ENCODE results near the gene HSD17B1.
"Not testable (repeated sequence)": the region's sequence is repeated elsewhere in the genome, so short reads cannot be mapped to it uniquely, and the experiment has no call there.

Gene HSD17B1, protein sequence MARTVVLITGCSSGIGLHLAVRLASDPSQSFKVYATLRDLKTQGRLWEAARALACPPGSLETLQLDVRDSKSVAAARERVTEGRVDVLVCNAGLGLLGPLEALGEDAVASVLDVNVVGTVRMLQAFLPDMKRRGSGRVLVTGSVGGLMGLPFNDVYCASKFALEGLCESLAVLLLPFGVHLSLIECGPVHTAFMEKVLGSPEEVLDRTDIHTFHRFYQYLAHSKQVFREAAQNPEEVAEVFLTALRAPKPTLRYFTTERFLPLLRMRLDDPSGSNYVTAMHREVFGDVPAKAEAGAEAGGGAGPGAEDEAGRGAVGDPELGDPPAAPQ

DNA sequence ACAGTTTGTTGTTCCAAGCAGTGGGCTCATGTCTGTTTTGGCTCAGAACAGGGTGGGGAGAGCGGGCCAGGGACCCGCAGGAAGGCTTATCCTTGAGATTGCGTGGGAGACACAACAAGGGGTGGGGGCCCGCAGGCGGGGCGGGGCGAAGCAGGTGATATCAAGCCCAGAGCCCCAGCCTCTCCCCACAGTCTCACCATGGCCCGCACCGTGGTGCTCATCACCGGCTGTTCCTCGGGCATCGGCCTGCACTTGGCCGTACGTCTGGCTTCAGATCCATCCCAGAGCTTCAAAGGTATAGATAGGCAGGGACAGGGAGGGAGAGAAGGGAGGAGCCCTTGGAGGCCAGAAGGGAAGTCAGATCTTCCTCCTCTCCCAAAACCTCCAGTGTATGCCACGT lies at the start of gene HSD17B1:
Gene HSD17B1 (plus strand): TSS at position 188 of the 400 bp plus-strand sequence. CDS start 11 bp downstream, at position 199.
- not testable (repeated sequence) for DNase-seq (ENCODE audit: low read depth in 2 of 2)

DNA sequence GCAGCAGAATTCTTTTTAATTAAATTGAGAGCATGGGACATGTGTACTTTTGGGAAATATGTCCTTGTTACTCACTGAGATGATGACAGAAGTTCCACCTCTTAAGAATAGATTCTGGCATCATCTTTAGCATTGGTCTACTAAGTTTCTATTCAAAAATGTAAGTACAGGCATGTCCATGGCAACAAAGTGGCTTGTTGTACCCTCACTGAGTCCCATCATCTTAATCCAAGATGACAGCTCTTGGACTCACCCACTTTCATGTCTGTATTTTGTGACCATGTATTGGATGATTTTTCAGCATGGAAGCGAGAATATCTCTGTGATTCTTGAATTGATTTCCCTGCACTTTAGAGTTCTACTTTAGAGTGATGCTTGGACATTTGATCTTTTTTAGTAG lies 49.8 kb upstream of the HSD17B1 start:
- DNase-seq (ENCODE audit: low read depth in 2 of 2), result no peak

DNA sequence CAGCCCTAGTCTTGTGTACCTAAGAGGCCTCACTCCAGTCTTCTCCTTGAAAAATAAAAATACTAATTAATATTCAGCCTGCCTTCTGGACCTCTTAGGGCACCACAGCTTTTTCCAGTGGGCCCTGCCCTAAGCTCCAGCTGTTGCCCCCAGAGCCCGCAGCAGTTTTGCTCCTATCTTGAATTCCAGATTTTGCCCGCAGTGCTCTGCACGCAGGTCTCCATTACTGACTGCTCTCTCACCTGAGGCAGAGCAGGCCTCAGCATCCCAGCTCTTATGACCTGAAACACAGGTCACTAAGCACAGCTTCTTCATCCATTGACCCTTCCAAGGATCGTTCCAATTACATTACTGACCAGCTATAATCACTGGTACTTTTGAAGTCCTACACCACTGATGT lies 45.1 kb upstream of the HSD17B1 start:
- DNase-seq (ENCODE audit: low read depth in 2 of 2), result no peak

DNA sequence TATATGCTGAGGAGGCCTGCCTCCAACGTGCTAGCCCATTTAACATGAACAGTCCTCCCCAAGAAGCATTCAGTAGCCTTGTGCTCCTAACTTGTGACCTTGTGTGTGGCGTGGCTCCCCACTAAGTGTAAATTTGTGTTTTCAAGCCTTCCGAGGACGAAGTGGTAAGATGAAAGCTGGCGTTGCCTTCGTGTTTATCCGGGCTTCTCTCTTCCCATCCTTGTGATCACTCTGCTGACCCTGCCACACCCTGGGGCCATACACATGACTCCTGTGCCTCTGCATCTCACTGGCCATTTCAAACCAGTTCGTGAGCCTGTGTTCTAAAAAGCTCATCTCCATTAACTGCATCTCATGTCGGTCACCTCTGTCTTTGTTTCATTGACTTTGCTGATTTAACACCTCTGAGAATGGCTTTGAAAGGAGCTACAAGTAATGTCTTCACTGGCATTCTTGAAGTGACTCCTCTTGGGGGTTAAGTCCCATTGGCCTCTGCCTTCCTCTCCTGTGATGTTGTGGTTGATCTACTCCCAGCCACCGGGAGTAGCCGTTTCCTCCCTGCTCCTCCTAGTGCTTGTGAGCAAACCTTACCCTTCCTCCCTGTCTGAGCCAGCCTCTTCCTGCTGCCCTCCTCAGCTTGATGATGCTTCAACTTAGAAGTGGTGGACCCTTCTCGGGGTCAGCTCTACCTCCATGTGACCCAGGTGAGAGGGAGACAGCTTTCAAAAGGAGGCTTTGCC lies 44.1 kb upstream of the HSD17B1 start:
- DNase-seq (ENCODE audit: low read depth in 2 of 2), result no peak

DNA sequence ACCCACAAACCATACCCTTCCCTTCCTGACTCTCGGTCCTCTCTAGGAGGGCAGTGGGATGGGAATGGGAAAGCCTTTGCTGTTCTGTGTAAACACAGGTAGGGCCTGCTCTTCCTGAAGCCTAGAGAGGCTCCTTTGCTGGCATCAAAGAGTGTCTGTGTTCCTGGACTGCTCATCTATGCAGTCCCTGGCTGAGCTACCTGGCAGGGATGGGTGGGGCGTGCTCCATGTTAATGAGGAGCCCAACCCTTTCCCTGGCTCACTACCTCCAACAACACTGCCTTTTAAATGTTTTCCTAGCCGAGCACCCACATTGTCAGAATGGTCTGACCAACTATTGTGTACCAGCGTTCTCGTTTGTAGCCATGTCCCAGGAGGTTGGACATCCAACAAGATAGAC lies 43.3 kb upstream of the HSD17B1 start:
- DNase-seq (ENCODE audit: low read depth in 2 of 2), result no peak

DNA sequence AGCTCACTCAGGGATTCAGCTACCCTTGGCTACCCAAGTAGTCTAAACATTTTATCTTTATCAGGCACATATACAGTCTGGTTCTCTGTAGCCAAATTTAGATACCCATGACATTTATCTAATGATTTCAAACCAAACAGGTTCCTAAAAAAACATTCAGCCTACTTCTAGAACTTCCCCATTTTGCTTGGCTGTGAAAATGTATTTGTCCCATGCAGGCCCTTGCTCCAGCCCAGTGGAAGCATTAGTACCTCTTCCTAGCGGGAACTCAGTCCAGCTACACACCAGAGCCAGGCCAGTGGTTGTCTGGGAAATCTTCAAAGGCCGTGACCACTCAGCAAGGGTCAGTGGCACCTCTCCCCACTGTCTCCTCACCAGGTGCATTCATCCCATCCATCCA lies 42.9 kb upstream of the HSD17B1 start:
- no peak for DNase-seq (ENCODE audit: low read depth in 2 of 2)

DNA sequence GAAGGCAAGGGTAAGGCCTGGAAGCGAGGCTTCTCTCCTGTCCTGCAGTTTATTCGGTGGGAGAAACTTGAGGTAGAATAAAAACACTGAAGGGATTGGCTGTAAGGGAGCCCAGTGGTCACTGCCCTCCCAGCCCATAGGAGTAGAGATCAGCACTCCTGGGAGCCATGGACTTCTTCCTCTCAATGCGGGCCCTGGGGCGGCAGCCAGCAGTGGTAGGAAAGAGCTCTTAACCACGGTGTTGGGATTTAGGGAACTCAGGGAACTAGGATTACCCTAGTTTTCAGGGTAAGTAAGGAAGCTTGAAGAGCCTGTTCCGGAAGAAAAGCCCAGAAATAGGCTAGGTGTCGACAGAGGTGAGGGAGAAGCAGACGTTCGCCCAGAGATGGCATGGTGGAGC lies 40.5 kb upstream of the HSD17B1 start:
- no peak for DNase-seq (ENCODE audit: low read depth in 2 of 2)

DNA sequence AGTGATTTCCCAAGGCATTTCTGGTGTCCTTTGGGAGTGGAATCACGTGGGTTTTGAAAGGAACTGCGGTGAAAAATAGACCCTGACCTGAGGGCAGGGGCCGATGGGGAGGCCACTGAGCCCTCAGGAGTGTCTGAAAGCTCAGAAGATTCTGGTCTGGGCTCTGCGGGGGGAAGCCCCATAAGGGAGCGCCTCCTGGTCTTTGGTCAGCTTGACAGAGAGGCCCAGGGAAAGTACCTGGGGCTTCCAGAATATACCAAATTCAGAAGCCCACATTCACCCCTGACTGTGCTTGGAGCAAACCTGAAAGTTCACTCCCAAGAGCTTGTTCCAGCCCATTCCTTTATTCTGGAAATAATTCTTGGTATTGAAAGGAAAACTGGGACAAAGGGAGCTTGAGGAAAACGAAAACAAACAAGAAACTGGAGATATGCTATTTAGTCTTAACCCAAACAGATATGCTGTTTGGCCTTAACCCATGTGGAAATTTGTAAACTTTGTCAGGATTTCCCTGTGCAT lies 39.9 kb upstream of the HSD17B1 start:
- no peak for DNase-seq (ENCODE audit: low read depth in 2 of 2)

DNA sequence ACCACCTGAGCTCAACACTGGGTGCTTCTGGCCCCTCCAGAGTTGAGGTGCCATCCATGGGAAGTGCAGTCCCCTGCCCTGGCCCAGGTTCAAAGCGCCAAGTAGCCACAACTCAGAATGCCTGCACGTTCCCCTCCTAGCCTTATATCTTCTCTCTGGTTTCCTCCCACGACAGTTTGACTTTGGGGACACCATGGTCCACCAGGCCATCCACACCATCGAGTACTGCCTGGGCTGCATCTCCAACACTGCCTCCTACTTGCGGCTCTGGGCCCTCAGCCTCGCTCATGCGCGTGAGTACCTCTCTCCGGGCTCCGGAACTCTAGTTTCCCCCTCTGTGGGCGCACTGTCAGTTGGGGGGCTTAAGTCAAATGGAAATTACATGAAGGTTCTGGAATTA lies 39.0 kb upstream of the HSD17B1 start:
- no peak for DNase-seq (ENCODE audit: low read depth in 2 of 2)

DNA sequence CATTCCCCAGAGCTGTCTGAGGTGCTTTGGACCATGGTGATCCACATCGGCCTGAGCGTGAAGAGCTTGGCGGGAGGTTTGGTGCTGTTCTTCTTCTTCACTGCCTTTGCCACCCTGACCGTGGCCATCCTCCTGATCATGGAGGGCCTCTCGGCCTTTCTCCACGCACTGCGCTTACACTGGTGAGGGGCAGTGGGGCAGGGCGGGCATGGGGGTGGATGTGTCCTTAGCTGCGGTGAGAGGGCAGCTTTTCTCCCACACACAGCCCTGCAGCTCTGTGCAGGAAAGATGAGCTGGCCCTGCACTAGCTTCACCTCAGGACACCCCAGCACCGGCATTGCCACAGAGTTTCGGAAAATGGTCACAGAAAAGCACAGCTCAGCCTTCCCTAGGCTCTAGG lies 38.4 kb upstream of the HSD17B1 start:
- no peak for DNase-seq (ENCODE audit: low read depth in 2 of 2)

DNA sequence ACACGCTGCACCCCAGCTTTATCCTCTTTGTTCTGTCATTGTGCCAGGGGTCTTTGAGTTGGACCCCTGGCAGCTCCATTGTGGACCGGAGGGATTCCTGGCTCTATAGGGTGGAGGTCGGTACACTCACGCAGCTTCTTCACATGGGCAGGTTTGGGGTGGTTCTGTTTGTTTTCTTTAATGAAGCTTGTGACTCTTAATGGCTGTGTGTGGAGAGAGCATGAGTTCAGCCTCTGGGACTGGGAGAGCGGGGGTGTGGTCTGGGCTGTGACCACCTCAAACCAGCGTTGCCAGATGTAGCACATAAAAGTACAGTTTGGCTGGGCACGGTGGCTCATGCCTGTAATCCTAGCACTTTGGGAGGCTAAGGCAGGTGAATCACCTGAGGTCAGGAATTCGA lies 37.9 kb upstream of the HSD17B1 start:
- DNase-seq (ENCODE audit: low read depth in 2 of 2), result no peak

DNA sequence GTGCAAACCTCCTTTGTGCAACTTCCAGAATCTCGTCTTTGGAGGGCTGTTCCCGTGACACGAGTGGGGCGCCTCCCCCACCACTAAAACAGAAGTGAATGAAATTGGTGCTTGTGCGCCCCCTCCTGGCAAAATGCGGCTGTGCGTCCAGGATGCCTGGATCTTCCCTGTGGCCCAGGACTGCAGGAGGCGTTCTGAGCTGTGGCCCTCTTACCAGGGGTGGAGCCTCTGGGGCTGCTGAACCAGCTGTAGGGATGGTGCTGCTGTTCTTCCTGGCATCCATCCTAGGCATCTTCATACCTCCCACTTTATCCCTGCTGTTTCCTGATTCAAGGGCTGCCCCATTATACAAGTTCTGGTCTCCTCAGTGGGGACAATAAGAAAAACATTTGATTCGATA lies 35.2 kb upstream of the HSD17B1 start:
- peak; percentile 84 to 87 for DNase-seq (ENCODE audit: low read depth in 2 of 2)

DNA sequence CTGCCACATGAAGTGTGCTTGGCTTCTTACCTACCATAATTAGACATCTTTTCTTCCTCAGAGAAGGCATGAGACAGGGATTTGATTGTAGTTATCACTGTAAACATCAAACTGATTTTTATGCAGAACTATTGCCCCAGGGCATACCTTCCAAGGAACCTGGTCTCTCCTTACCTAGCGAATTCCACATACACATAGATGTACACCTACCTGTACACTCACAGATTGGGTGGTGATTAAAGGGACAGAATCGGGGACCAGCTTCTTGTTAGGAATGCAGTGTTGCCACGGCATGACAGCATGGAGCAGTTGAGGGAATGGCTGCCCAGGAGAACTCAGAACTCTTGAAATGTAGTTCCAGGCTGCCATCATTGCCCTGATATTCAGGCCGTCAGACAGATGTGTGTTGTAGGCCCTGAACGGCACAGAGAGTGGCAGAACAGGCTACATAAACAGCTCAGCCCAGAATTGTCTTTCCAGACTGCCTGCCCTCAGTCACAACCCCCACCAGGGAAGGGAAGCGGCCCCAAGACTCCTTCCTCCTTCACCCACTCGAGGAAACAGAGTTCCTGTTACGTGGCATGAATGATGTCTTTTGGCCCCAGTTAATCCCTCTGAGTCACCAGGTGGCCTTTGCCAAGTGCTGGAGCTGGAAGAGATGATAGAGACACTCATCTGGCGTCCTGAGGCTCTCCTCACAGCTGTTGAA lies 34.5 kb upstream of the HSD17B1 start:
- peak; percentile 97 for DNase-seq (ENCODE audit: low read depth in 2 of 2)

DNA sequence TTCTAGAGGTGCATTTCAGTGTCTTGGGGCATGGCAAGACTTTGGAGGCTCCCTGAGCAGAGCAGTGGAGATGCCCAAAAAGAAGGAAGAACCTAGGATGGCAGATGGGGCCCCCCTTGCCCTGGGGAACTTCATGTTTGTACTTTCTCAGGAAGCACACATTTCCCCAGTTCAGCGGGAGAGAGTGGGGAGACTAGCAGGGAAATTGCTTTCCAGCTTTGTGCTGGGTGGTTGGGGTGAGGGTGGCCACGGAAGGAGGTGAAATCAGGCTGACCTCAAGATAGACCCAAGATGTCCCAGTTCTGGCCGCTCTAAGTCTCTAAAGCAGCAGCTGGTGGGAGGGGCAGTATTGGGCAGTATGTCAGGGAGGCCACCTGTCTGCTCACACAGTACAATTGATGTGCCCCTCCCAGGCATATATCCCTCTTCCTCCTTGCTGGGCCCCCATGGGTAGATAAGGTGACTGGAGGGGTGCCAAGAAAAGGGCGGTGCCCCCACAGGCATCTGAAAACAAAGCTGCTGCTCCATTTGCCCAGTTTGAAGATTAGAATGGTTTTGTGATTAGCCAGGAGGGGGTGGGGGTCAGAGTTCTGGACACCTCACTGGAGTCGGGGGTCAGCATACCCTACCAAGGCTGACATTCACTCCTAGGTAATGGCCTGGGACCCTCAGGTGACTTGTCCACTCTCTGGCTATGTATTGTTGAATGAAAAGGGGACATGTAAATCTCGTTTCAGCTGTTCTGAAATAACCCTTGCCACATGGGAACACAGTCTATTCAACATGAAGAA lies 33.8 kb upstream of the HSD17B1 start:
- no peak for DNase-seq (ENCODE audit: low read depth in 2 of 2)

DNA sequence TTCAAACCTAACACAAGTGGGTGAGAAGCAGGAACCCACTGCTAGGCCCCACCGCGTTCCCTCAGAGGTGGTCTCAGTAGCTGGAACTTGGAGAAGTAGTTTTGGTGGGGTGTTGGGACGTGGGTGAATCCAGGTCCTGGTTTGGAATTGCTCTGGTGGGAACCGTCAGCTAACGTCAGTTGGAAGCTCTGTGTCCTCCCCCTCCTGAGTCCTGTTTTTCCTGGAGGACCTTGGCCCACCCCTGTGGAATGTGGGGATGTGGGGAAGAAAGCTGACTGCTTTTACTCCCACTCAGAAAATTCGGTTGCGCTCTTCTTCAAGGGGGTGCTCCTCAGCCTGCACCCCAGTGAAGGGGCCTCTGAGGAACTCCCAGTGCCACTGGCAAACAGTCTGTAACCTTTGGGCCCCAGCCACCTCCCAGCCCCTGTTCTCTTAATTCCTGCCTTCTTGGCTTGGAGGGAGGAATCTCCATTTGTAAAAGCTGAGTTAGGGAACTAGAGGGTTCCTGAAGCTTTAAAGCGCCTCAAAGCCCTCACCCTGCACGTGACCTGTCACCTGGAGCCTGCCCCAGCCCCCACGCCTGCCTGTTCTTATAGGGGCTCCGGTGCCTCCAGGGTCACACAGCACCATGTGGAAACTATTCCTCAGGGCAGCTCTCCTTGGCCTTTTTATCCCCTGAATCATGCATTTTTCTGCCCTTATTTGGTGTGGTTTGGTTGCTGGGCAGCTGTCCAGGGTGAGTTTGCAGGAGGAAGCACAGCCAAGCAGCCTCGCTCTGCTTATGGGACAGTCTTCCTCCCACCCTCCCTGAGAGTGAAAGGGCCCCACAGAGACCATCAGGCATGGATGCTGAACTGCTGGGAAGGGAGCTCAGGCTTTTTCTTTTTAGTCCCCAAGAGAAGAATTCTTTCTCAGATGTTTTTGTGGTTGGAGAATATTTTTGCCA lies 32.9 kb upstream of the HSD17B1 start:
- DNase-seq (ENCODE audit: low read depth in 2 of 2), result peak; percentile 100

DNA sequence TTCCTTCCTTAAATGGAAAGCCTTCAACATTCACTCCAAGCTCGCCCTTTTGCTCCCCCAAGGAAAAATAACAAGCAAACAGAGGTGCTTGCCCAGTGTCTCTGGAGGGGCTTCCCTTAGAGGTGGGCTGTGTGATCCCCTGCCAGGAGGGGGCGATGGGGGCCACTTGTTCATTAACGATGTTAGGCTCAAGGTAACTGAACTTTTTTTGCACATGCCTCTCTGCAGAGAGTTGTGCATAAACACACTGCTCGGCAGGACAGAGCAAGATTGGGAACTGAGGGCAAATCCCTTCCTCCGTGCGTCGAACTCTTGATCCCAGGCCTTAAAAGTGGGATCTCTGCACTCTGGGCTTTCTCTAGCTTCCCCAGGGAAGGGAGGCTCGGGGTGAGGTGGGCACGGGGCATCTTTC lies 32.2 kb upstream of the HSD17B1 start:
- no peak for DNase-seq (ENCODE audit: low read depth in 2 of 2)

DNA sequence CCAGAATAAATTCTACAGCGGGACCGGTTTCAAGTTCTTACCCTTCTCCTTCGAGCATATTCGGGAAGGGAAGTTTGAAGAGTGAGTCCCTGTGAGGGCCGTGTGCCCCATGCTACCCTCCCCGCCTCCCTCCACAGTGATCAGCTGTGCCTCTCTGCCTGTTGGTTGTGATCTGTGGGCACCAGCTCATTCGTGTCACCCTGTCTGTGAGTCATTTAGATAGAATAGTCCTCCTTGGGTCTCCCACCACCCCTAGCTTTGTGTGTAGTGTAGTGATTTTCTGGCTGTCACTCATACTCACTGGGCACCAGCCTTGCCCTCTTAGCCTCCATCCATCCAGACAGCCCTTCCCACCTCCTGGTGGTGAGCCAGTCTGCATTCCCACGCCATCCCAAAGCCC lies 31.7 kb upstream of the HSD17B1 start:
- no peak for DNase-seq (ENCODE audit: low read depth in 2 of 2)

DNA sequence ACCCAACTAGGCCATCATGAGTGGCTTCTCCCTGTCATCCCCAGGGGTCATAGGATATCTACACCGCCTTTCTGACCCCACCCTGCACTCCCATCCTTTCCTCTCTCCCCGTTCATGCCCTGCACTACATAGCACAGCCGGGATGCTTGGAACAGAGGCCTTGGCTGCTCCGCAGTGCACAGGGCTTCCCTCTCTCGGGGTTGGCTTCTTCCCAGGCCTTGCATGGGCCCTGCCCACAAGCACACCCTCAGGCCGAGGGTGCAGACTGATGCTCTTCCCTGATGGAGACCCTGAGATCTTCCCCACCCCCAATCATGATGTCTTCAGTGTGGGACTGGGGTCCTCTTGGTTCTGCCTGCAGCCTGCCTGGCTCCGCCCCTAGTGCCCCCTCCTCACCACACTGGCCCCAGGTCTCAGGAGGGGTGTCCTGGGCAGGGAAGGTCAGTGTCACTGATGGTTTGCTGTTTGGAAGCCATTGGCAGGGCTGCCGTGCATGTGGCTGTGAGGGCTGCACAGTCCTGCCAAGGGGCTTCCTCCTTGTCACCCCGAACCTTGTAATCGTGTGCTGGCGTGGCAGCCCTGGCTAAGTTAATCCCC lies 31.0 kb upstream of the HSD17B1 start:
- no peak for DNase-seq (ENCODE audit: low read depth in 2 of 2)

DNA sequence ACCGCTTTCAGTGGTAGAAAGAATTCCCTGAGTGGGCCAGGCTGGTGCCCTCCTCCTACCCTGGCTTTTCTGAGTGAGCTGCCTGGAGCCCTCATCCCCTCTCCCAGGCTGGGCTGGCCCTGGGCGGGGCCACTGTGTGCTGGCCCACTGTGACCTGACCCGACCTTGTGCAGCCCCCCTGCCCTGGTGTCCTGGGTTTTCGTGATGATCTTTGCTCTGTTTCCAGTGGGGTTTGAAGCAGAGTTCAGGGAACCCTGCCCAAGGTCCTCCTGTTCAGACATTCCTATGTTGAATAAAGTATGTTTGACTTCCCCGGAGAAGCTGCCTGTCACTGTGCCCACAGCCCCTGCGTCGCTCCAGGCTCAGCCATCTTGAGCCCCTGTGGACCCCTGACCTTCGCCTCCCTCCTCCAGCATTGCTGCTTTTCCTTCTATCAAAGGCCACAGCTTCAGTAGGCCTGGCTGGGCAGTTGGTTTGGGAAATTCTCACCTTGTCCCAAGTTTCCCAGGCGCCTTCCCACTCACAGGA lies 30.4 kb upstream of the HSD17B1 start:
- no peak for DNase-seq (ENCODE audit: low read depth in 2 of 2)

DNA sequence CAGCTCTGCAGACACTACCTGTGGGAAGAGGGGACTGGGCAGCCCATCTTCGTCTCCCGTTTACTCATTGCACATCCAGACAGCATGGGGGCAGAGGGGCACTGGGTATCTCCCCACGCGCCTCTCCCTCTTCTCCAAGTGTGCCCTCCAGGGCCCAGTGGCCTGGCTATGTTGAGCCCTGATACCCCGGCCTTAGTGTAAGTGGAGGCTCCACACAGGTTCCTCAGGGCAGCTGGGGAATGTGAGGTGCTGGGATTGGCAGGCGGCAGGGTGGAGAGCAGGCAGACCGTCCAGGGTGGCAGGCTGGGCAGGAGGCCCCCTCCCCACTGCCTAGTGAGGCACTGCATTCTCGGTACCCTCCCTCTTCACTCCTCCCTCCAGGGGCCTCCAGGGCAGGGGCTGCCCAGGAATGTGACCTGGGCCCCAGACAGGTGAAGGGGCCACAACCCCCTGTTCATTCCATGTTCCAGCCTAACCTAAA lies 29.9 kb upstream of the HSD17B1 start:
- no peak for DNase-seq (ENCODE audit: low read depth in 2 of 2)

Measured in fibroblast of skin of left quadriceps (primary cell).